ENCODE data around the gene AP3B2. TPM values are rescaled to one million over a fixed set of nuclear protein-coding genes. Genes with fewer than 3 reads are reported as not detected.

Gene AP3B2
- total and polyA plus RNA-seq, 7 donors = 0.13 to 2.0 (median 0.27) TPM; not detected in 1

DNA sequence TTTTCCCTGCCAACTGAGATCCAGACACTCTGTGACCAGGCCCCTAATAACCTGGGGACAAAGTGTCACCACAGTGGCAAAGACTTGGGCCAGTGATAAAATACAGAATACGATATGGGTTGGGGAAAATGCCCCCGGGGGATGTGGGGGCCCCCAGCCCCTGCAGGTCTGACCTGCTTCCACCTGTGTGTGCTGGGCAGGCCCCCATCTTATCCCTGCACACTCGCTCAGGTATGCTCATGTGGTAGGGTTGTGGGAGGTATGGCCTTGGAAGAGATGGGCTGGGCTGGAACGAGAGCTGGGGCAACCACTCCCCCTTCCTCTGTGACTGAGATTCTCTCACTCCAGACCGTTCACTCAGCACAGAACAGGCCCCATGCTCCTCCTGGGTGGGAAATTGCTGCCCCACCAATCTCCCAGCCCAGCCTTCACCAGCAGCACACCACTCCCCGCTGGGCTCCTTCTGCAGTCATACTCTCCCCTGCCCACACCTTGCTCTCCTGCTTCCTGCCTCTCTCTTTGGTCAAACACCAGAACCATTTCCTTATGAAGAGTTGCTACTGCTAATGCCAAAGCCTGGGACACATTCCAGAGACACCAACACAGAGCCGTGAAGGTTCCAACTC is 52.9 kb downstream of the AP3B2 start:
- WGBS, 3 donors = 55 to 68% (median 60%) methylated on average over 7 of the region's 7 CpGs
- peaks cover 0 to 18% (median 0%) of the 10 kb centered on the region in 3 donors for H3K27me3 ChIP-seq (ENCODE audit: insufficient read depth in 3 of 3, low read length in 2 of 3)
- H3K9me3 ChIP-seq = no peaks in the 10 kb centered on the region
- ATAC-seq (no peak), DNase-seq (no peak)
- H3K4me3 ChIP-seq = no peak overlapping the region
- H3K27ac ChIP-seq = no peak overlapping the region
- H3K36me3 ChIP-seq (ENCODE audit: insufficient read depth in 1 of 2, low read depth in 1 of 2) = no peaks in the 10 kb centered on the region
- TF ChIP-seq CTCF (IDR thresholded peaks at IDR 0.05) = no peak
- H3K4me1 ChIP-seq = no peaks in the 10 kb centered on the region
- intact Hi-C loops (cut with DNase I) = loop anchor here in 1 of 2 donors (5.0 kb wide), 1 partner anchor 41 kb away; no protein-coding TSS in a partner anchor

- DNase-seq (no peak), ATAC-seq (no peak)
- H3K4me1 ChIP-seq = no peaks in the 10 kb centered on the region
- 69 to 72% (median 71%) methylated on average over 3 of the region's 3 CpGs for whole genome bisulfite sequencing, 3 donors
- H3K4me3 ChIP-seq = no peak overlapping the region
- H3K36me3 ChIP-seq (ENCODE audit: insufficient read depth in 1 of 2, low read depth in 1 of 2) = no peaks in the 10 kb centered on the region
- H3K9me3 ChIP-seq = no peaks in the 10 kb centered on the region
- H3K27ac ChIP-seq = no peak overlapping the region
- intact Hi-C loops (cut with DNase I) = loop anchor here in 1 of 2 donors (5.0 kb wide), 1 partner anchor 42 kb away; no protein-coding TSS in a partner anchor
- TF ChIP-seq CTCF (IDR thresholded peaks at IDR 0.05) = no peak
- peaks cover 0 to 13% (median 0%) of the 10 kb centered on the region in 3 donors for H3K27me3 ChIP-seq (ENCODE audit: insufficient read depth in 3 of 3, low read length in 2 of 3)
Measured at GRCh38 chr15:82655606-82656005, 54.1 kb downstream of the AP3B2 start.

DNA sequence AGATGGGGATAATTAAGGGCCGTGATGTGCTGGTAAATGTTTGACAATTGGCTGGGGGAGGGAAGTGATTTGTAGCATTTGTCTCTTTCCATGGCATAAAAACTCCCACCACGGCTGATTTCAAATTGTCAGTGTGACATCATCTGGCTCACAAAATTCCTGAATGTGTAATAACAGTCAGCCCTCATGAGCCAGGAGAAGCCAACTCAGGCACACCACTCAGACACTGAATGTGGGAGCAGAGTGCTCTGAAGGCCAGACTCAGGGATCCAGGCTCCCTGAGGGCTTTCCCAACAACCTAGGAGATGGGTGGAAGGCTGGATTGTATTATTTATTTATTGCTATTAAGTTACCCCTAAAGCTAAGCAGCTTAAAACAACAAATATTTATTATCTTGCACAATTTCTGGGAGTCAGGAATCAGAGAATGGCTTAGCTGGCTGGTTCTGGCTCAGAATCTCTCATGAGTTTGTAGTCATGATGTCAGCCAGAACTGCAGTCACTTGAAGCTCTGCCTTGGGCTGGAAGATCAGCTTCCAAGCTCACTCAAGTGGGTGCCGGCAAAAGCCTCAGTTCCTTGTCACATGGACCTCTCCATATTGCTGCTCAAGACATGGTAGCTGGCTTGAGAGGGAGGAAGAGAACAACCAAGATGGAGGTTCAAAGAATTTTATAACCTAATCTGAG is 56.0 kb downstream of the AP3B2 start:
- TF ChIP-seq CTCF (IDR thresholded peaks at IDR 0.05) = no peak
- Histone ChIP-seq H3K27me3 (ENCODE audit: insufficient read depth in 3 of 3, low read length in 2 of 3) (peaks cover 0 to 23% (median 0%) of the 10 kb centered on the region in 3 donors), H3K4me3 (no peak overlapping the region), H3K4me1 (no peaks in the 10 kb centered on the region), H3K27ac (no peak overlapping the region), H3K9me3 (no peaks in the 10 kb centered on the region), H3K36me3 (ENCODE audit: insufficient read depth in 1 of 2, low read depth in 1 of 2) (no peaks in the 10 kb centered on the region)
- no peak for DNase-seq
- intact Hi-C loops (cut with DNase I) = no loop called here
- WGBS, 3 donors = 47 to 49% (median 48%) methylated on average over 3 of the region's 3 CpGs
- no peak for ATAC-seq

GRCh38 chr15:82651708-82652107 is 58.0 kb downstream of the AP3B2 start:
- Histone ChIP-seq H3K36me3 (ENCODE audit: insufficient read depth in 1 of 2, low read depth in 1 of 2) (no peaks in the 10 kb centered on the region), H3K27me3 (ENCODE audit: insufficient read depth in 3 of 3, low read length in 2 of 3) (peaks cover 5 to 42% (median 12%) of the 10 kb centered on the region in 3 donors), H3K27ac (no peak overlapping the region), H3K9me3 (no peaks in the 10 kb centered on the region), H3K4me3 (no peak overlapping the region), H3K4me1 (peaks cover 10% of the 10 kb centered on the region)
- ATAC-seq (no peak), DNase-seq (no peak)
- no peak for TF ChIP-seq CTCF (IDR thresholded peaks at IDR 0.05)
- intact Hi-C loops (cut with DNase I) = no loop called here
- WGBS, 3 donors = 86 to 87% (median 86%) methylated on average over 2 of the region's 2 CpGs

Measured in psoas muscle (tissue), 8 donors.